Measurements from ENCODE around the gene FAM53B. TPM values are rescaled to one million over a fixed set of nuclear protein-coding genes. Genes with fewer than 3 reads are reported as not detected.

FAM53B gene
- total RNA-seq, 4 donors from 2014 or later, result 63.5 to 75.5 (median 67.3) TPM

- H3K36me3 ChIP-seq, result peaks cover 32% of the 10 kb centered on the region
- no peaks in the 10 kb centered on the region for H3K27me3 ChIP-seq
- no peak overlapping the region for H3K4me3 ChIP-seq
- DNase-seq (ENCODE audit: low spot score in 2 of 2), result no peak
- TF ChIP-seq POLR2AphosphoS5 (IDR thresholded peaks at IDR 0.05) (no peak), POLR2A (IDR thresholded peaks at IDR 0.05) (no peak), EP300 (IDR thresholded peaks at IDR 0.05) (no peak), CTCF (IDR thresholded peaks at IDR 0.05) (no peak)
- H3K27ac ChIP-seq, result no peak overlapping the region
- H3K4me1 ChIP-seq, result peaks cover 38% of the 10 kb centered on the region
- no peaks in the 10 kb centered on the region for H3K9me3 ChIP-seq
- 92% methylated on average over 3 of the region's 3 CpGs for WGBS
These were observed 48.9 kb downstream of the FAM53B start for GRCh38 chr10:124695259-124695658.

- Histone ChIP-seq H3K36me3 (peaks cover 37% of the 10 kb centered on the region), H3K27me3 (no peaks in the 10 kb centered on the region), H3K27ac (no peak overlapping the region), H3K4me3 (no peak overlapping the region), H3K4me1 (peaks cover 35% of the 10 kb centered on the region), H3K9me3 (no peaks in the 10 kb centered on the region)
- DNase-seq (ENCODE audit: low spot score in 2 of 2), result no peak
- TF ChIP-seq EP300 (IDR thresholded peaks at IDR 0.05), result no peak
- no peak for TF ChIP-seq POLR2AphosphoS5 (IDR thresholded peaks at IDR 0.05)
- TF ChIP-seq CTCF (IDR thresholded peaks at IDR 0.05), result no peak
- TF ChIP-seq POLR2A (IDR thresholded peaks at IDR 0.05), result no peak
- WGBS, result 93% methylated on average over 12 of the region's 14 CpGs
These were observed 49.5 kb downstream of the FAM53B start for GRCh38 chr10:124694481-124695220.

- Histone ChIP-seq H3K9me3 (no peaks in the 10 kb centered on the region), H3K4me1 (peaks cover 35% of the 10 kb centered on the region), H3K36me3 (peaks cover 41% of the 10 kb centered on the region), H3K27ac (no peak overlapping the region), H3K4me3 (no peak overlapping the region), H3K27me3 (no peaks in the 10 kb centered on the region)
- DNase-seq (ENCODE audit: low spot score in 2 of 2), result no peak
- 64% methylated on average over 10 of the region's 10 CpGs for WGBS
- TF ChIP-seq CTCF (IDR thresholded peaks at IDR 0.05) (no peak), POLR2AphosphoS5 (IDR thresholded peaks at IDR 0.05) (no peak), EP300 (IDR thresholded peaks at IDR 0.05) (no peak), POLR2A (IDR thresholded peaks at IDR 0.05) (no peak)
These were observed 50.3 kb downstream of the FAM53B start for GRCh38 chr10:124693801-124694416.

- Histone ChIP-seq H3K36me3 (peaks cover 41% of the 10 kb centered on the region), H3K9me3 (no peaks in the 10 kb centered on the region), H3K27me3 (no peaks in the 10 kb centered on the region), H3K4me3 (no peak overlapping the region), H3K27ac (no peak overlapping the region), H3K4me1 (peaks cover 35% of the 10 kb centered on the region)
- no peak for DNase-seq (ENCODE audit: low spot score in 2 of 2)
- 85% methylated on average over 13 of the region's 13 CpGs for WGBS
- no peak for TF ChIP-seq EP300 (IDR thresholded peaks at IDR 0.05)
- no peak for TF ChIP-seq POLR2AphosphoS5 (IDR thresholded peaks at IDR 0.05)
- no peak for TF ChIP-seq POLR2A (IDR thresholded peaks at IDR 0.05)
- TF ChIP-seq CTCF (IDR thresholded peaks at IDR 0.05), result no peak
These were observed 50.8 kb downstream of the FAM53B start for GRCh38 chr10:124693396-124693795.

- H3K27ac ChIP-seq, result no peak overlapping the region
- H3K9me3 ChIP-seq, result no peaks in the 10 kb centered on the region
- WGBS, result 77% methylated on average over 8 of the region's 8 CpGs
- TF ChIP-seq POLR2AphosphoS5 (IDR thresholded peaks at IDR 0.05) (no peak), CTCF (IDR thresholded peaks at IDR 0.05) (no peak), POLR2A (IDR thresholded peaks at IDR 0.05) (no peak), EP300 (IDR thresholded peaks at IDR 0.05) (no peak)
- H3K36me3 ChIP-seq, result peaks cover 41% of the 10 kb centered on the region
- H3K27me3 ChIP-seq, result no peaks in the 10 kb centered on the region
- no peak overlapping the region for H3K4me3 ChIP-seq
- H3K4me1 ChIP-seq, result peaks cover 31% of the 10 kb centered on the region
- DNase-seq (ENCODE audit: low spot score in 2 of 2), result no peak
These were observed 52.1 kb downstream of the FAM53B start for GRCh38 chr10:124692100-124692446.
